Hematopoietic multipotent progenitor cell treated with erythropoietin and hydrocortisone succinate and interleukin-3 and kit ligand, for 4 days (in vitro differentiated cells): ENCODE results near the gene TRIP13.
"Not testable (repeated sequence)": the region's sequence is repeated elsewhere in the genome, so short reads cannot be mapped to it uniquely, and the experiment has no call there.

Source experiments
- DNase-seq: peaks from one replicate; pipeline ENCODE4 v3.0.0-alpha.2; 2015

The TRIP13 gene, protein sequence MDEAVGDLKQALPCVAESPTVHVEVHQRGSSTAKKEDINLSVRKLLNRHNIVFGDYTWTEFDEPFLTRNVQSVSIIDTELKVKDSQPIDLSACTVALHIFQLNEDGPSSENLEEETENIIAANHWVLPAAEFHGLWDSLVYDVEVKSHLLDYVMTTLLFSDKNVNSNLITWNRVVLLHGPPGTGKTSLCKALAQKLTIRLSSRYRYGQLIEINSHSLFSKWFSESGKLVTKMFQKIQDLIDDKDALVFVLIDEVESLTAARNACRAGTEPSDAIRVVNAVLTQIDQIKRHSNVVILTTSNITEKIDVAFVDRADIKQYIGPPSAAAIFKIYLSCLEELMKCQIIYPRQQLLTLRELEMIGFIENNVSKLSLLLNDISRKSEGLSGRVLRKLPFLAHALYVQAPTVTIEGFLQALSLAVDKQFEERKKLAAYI

DNA sequence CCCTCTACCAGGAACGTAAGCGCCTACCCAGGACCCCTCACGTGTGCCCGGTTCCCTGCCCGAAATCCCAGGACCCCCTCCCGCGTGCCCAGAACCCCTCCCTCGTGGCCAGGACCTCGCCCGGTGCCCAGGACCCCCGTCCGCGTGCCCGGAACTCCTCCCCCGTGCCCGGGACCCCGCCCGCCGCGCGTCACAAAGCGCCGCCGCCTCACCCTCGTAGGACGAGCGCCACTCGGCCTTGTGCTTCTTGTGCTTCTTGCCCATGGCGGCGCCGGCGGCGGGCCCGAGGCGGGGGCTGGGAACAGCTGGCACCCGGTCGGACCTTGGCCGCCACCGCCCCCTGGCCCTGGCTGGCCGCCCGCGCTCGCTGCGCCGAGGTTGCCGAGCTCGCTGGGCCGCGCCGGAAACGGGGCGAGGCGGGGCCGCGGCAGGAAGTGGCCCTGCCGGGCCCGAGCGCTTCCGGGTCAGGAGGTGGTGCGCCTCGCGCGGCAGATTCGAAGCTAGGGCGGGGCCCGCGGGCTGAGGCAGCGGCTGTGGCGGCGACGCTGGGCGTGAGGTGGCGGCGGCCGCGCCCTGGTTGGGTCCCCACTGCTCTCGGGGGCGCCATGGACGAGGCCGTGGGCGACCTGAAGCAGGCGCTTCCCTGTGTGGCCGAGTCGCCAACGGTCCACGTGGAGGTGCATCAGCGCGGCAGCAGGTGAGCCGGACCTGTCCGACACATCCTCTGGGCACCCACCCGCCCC, at the start of gene TRIP13, which contains the start of gene BRD9:
TRIP13 (plus strand) TSS at position 491 of the 743 bp plus-strand sequence; CDS start at position 606, 115 bp downstream.
BRD9 (minus strand) TSS at position 408 of the 743 bp plus-strand sequence; CDS start at position 264, 144 bp downstream.
- peak; percentile 96 for DNase-seq

DNA sequence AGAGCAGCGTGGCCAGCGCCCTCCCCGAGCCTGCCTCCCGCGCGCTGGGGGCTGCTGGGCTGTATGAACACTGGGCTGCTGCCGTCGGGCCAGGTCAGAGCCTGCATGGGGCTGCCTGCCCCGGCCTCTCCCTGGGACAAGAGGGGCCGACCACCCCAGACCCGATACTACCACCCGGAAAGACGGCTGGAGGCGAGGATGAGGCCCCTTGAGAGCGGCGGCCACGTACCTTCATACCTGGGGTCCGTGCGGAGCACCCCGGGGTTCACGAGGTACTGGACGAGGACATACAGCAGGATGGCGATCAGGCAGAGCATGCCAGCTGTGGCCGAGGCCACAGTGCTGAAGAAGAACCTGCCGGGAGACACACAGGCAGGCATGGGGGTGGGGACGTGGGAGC, 49.3 kb upstream of the TRIP13 start:
- not testable (repeated sequence) for DNase-seq

DNA sequence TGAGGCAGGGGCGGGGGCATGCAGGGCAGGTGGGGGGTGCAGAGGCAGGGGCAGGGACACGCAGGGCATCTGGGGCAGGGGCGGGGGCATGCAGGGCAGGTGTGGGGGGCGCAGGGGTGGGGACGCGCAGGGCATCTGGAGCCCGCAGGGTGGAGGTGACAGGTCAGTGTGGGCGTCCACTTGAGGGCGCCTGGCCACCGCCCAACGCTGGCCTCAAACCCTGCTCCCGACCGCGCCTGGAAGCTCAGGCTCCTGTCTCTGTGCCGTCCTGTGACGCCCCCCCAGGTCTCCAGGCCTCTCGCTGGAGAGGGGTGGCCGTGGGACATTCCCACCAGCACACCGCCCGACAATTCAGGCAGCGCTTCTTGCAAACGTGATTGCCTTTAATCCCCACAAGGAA, 48.8 kb upstream of the TRIP13 start:
- DNase-seq, result not testable (repeated sequence)

DNA sequence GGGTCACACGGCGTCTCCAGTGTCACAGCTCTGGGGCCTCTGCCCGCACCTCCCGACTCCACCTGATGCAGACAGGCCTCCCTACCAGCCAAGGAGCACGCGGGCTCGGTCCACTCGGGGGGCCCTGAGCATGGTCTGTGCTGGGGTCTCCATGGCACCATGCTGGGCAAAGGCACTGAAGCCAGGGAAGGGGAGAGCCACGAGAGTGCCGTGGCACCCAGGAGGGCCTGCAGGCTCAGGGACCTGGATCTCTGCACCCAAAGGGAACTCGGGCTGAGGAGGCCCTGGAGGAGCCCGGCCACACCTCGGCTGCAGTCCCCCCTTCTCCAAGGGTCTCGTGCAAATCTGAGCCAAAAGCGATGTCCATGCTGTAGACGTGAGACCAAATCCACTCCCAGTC, 48.3 kb upstream of the TRIP13 start:
- not testable (repeated sequence) for DNase-seq

DNA sequence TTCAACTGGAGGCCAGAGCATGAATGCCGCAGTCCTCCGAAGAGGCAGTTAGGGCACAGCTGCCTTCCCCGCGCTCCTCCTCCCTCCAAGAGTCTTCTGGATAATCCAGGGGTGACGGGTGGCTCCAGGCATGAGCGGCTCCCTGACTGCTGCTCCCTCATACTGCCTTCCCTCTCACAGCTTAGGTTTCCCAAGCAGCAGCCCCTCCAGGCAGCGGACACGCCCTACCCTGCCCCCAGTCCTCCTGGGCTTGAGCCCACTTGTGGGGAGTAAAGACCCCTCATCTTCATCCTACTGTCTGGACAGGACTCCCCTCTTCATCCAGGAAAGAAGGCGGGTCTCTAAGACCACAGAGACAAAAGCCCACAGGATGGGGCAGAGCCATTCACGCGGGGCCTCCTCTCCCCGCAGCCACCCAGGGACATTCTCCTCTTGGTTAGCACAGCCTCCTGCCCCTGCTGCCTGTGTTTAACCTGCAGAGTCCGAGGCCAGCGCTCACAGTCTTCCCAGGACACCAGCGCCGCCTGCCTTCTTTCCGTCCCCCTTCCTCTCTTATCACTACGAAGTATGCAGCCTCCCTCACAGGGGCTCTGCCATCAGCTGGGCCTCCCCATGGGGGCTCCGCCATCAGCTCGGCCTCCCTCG, 47.5 kb upstream of the TRIP13 start:
- not testable (repeated sequence) for DNase-seq

DNA sequence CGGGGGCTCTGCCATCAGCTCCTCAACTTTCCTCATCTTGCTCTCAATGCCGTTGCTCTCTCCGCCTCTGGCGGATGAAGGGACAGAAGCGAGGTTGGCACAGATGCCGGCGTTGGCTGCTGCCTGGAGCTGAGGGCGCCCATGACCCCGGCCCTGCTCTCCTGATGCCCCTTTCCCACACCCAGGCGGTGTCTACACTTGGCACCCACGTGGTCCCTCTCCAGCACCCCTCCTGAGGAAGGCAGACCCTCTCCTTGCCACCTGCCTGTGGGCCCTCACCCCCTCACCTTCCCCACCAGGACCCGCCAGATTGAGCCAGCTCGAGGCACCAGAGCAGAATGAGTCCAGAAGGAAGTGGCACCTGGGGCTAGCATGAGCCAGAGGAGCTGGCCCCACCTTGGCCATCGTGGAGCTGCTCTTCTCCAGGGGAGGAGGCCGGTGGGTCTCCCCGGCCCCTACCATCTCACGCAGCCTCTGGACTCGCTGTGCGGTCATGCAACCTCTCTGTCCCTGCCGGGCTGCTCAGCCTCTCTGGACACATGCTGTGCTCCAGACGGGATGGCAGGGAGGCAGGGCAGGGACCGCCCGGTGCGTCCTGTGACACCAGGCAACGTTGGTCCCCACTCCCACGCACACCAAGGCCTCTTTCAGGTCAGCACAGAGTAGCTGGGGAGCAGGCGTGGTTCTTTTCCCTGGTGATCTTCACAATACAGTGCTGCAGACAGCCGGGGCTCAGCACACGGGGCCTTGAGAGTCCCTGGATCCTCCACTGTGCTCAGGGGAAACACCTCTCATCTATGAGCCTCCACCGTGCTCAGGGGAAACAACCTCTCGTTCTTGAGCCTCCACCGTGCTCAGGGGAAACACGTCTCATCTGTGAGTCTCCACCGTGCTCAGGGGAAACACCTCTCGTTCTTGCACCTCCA, 46.7 kb upstream of the TRIP13 start:
- DNase-seq, result not testable (repeated sequence)

DNA sequence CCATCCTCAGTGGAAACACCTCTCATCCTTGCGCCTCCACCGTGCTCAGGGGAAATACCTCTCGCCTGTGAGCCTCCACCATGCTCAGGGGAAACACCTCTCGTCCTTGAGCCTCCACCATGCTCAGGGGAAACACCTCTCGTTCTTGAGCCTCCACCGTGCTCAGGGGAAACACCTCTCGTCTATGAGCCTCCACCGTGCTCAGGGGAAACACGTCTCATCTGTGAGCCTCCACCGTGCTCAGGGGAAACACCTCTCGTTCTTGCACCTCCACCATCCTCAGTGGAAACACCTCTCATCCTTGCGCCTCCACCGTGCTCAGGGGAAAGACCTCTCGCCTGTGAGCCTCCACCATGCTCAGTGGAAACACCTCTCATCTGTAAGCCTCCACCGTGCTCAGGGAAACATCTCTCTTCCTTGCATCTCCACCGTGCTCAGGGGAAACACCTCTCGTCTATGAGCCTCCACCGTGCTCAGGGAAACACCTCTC, 46.0 kb upstream of the TRIP13 start:
- not testable (repeated sequence) for DNase-seq

DNA sequence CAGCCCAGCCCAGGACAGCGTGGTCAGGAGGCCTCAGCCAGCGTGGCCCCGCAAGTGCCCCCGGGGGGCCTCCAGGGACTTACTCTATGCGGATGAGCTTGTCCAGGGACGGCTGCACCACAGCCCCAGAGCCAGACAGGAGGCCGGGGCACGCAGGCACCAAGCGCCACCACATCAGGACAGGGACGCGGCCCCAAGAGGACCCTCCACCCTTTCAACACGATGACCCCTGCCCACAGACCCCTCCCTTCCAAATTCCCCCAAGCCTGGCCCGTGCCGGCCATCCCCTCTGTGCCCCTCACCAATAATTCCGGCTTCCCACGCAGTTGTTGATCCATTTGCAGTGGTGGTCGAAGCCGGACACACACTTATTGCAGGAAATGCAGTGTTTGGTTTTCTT, 45.5 kb upstream of the TRIP13 start:
- not testable (repeated sequence) for DNase-seq

DNA sequence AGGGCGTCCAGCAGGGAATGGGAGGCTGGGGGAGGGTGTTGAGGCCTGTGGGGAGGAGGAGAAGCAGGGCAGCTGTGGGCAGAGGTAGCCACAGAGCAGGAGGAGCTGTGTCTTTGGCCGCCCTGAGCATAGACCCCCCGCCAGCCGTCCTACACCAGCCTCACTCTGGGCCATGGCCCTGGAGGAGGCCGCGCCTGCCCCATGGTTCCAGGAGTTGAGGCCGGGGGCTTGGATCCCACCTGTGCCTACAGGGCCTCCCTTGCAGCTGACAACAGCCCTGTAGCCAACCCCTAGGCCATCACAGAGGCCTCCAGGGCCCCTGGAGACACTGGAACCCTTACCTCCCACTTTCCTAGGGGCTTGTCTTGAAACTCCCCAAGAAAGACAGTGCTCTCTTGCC, 44.9 kb upstream of the TRIP13 start:
- not testable (repeated sequence) for DNase-seq

DNA sequence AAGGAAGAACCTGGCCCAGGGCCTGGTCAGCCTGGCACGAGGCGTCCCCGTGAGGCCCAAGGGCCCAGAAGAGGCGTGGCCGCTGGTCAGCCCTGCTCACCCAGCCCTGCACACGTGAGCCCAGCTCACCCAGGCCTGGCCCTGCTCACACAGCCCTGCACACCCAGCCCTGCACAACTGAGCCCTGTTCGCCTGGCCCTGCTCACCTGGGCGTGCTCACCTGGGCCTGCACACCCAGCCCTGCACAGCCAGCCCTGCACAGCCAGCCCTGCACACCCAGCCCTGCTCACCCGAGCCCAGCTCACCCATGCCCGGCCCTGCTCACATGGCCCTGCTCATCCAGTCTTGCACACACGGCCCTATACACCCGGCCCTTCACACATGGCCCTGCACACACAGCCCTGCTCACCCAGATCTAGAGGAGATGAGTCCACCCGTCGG, 44.0 kb upstream of the TRIP13 start:
- DNase-seq, result no peak

DNA sequence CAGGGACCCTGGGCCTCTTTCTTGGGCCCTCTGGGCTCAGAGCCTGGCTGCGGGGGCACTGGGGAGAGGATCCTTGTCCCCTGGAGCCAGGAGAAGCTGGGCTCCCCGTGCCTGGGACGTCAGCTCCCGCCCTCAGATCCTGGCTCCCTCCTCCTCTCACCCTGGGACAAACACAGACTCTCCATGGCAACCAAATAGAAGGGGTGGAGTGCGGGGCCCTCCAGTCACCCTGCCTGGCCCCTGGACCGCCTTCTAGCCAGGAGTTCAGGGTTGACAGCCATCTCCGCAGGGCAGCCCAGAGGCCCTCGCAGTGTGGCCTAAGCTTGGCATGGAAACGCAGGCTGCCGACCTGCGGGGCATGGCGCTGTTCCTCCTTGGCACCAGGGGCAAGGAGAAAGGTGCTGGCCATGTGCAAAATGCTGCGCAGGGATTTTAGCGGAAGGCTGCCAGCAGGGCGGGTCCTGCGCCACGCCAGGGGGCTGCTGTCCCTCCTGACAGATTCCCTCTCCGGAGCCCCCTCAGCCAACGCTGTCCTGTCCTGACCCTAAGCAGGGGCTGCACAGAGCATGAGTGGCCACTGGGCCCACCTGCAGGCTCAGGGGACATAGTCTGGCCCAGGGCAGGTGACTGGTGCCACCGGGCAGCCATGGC, 42.9 kb upstream of the TRIP13 start:
- DNase-seq, result no peak

DNA sequence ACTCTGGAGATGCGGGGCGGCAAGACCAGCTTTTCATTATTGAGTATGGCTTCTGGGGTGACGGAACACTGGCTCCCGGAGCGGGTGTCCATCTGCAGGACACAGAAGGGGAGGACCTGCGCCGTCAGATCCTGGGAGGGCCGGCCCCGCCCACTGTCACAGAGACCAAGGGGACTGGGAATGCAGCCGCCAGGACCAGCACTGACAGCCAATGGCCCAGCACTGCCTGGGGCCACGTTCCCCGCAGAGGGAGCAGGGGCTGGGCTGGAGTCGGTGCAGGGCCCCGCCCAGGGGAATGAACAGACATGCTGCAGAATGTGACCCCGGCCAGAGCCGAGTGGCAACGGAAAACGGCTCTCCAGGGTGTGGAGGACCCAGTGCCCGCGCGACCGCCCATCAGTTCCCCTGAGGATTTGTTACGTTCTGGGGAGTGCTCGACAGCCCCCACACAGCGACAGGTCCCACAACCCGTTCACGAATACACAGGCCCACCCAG, 42.1 kb upstream of the TRIP13 start, which contains the start of gene ZDHHC11:
ZDHHC11 (minus strand) TSS at position 476 of the 496 bp plus-strand sequence; CDS start at position 92, 384 bp downstream.
- no peak for DNase-seq

DNA sequence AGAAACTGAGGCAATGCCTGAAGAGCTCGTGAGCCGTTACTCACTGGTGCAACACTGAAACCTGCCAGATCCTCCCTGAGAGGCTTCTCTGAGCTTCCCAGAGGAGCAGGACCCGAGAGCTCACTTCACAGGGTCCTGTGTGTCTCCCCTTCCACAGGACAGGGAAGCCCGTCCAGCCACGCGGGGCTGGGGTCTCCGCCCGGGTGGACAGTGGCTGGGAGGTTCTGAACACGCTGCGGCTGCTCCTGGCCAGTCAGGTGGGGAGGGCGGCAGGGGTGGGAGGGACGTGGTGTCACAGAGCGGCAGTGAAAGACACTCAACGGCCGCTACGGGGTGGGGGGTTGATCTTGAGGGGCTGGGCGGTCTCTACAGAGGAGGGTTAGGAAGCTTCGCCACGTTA, 41.6 kb upstream of the TRIP13 start:
- DNase-seq, result no peak

DNA sequence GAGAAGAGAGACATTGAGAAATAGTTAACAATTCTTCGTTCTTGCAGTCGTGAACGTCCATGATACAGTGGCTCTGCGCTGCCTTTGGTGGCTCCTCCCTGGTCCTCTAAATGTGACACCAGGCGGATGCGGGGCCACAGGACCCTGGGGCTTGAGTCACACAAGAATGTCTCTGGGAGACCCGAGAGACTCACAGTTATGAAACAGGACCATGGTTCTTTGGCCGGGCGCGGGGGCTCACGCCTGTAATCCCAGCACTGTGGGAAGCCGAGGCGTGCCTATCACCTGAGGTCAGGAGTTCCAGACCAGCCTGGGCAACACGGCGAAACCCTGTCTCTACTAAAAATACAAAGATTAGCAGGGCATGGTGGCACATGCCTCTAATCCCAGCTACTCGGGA, 41.1 kb upstream of the TRIP13 start:
- no peak for DNase-seq

DNA sequence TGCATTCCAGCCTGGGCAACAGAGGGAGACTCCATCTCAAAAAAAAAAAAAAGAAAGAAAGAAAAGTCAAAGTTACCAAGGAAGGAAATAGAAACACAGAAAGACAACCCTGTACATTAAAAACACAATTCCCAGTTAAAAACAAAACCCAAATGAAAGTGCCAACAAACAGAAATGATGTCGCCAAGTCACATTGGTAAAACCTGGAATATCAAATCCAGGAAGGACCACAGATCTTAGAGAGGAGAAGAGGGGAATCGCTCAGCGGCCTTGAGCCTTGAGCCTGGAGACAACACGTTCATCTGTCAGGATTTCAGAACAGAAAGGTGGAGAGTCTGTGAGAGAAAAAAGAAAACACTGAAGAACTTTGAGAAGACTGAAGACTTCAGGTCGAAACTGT, 40.7 kb upstream of the TRIP13 start:
- no peak for DNase-seq

DNA sequence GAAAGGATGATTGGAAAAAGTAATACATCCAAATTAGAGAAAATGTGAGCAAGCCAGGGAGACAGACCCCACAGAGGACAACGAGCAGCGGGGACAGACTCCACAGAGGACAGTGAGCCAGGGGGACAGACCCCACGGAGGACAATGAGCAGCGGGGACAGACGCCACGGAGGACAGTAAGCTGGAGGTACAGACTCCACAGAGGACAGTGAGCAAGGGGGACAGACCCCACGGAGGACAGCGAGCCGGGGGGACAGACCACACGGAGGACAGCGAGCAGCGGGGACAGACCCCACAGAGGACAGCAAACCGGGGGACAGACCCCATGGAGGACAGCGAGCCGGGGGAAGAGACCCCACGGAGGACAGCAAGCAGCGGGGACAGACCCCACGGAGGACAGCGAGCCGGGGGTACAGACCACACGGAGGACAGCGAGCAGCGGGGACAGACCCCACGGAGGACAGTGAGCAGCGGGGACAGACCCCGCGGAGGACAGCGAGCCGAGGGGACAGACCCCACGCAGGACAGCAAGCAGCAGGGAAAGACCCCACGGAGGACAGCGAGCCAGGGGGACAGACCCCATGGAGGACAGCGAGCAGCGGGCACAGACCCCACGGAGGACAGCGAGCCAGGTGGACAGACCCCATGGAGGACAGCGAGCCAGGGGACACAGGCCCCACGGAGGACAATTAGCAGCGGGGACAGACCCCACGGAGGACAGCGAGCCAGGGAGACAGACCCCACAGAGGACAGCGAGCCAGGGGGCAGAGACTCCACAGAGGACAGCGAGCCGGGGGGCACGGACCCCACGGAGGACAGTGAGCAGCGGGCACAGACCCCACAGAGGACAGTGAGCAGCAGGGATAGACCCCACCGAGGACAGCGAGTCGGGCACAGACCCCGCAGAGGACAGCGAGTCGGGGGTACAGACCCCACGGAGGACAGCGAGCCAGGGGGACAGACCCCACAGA, 40.0 kb upstream of the TRIP13 start:
- no peak for DNase-seq

DNA sequence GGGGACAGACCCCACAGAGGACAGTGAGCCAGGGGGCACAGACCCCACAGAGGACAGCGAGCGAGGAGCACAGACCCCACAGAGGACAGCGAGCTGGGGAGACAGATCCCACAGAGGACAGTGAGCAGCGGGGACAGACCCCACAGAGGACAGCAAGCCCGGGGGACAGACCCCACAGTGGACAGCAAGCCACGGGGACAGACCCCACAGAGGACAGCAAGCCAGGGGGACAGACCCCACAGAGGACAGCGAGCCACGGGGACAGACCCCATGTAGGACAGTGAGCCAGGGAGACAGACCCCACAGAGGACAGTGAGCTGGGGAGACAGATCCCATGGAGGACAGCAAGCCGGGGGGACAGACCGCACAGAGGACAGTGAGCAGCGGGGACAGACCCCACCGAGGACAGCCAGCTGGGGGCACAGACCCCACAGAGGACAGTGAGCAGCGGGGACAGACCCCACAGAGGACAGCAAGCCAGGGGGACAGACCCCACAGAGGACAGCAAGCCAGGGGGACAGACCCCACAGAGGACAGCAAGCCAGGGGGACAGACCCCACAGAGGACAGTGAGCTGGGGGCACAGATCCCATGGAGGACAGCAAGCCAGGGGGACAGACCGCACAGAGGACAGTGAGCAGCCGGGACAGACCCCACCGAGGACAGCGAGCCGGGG, 39.1 kb upstream of the TRIP13 start:
- DNase-seq, result not testable (repeated sequence)

DNA sequence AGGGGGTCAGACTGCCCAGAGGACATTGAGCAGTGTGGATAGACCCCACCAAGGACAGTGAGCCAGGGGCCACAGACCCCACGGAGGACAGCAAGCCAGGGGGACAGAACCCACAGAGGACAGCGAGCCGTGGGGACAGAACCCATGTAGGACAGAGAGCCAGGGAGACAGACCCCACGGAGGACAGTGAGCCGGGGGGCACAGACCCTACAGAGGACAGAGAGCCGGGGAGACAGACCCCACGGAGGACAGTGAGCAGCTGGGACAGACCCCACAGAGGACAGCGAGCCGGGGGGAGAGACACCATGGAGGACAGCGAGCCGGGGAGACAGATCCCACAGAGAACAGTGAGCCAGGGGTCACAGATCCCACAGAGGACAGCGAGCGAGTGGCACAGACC, 38.5 kb upstream of the TRIP13 start:
- DNase-seq, result no peak
